ENCODE data around the gene PTGDR2. TPM values are rescaled to one million over a fixed set of nuclear protein-coding genes. Genes with fewer than 3 reads are reported as not detected.

Gene PTGDR2
- polyA plus RNA-seq, 3 donors, result 0.08 to 0.25 (median 0.24) TPM

- no peak for DNase-seq (ENCODE audit: low read depth in 3 of 3, low spot score in 2 of 3)
Measured at GRCh38 chr11:60859616-60860250, 4.0 kb upstream of the PTGDR2 start.

GRCh38 chr11:60858731-60859464 lies 3.1 kb upstream of the PTGDR2 start:
- DNase-seq (ENCODE audit: low read depth in 3 of 3, low spot score in 2 of 3), result no peak

GRCh38 chr11:60858236-60858635 lies 2.5 kb upstream of the PTGDR2 start:
- no peak for DNase-seq (ENCODE audit: low read depth in 3 of 3, low spot score in 2 of 3)

- no peak for DNase-seq (ENCODE audit: low read depth in 3 of 3, low spot score in 2 of 3)
Measured at GRCh38 chr11:60857378-60858232, 1.9 kb upstream of the PTGDR2 start.

GRCh38 chr11:60854847-60855725 lies 664 bp downstream of the PTGDR2 start:
- DNase-seq (ENCODE audit: low read depth in 3 of 3, low spot score in 2 of 3), result no peak

GRCh38 chr11:60854140-60854846 lies 1.5 kb downstream of the PTGDR2 start:
- DNase-seq (ENCODE audit: low read depth in 3 of 3, low spot score in 2 of 3), result no peak

- no peak for DNase-seq (ENCODE audit: low read depth in 3 of 3, low spot score in 2 of 3)
Measured at GRCh38 chr11:60852982-60853950, 2.5 kb downstream of the PTGDR2 start.

- no peak for DNase-seq (ENCODE audit: low read depth in 3 of 3, low spot score in 2 of 3)
Measured at GRCh38 chr11:60852117-60852981, 3.4 kb downstream of the PTGDR2 start.

GRCh38 chr11:60851327-60852104 lies 4.2 kb downstream of the PTGDR2 start:
- DNase-seq (ENCODE audit: low read depth in 3 of 3, low spot score in 2 of 3), result no peak

- no peak for DNase-seq (ENCODE audit: low read depth in 3 of 3, low spot score in 2 of 3)
Measured at GRCh38 chr11:60849641-60850520, 5.9 kb downstream of the PTGDR2 start.

GRCh38 chr11:60848714-60849151 lies 7.0 kb downstream of the PTGDR2 start:
- no peak for DNase-seq (ENCODE audit: low read depth in 3 of 3, low spot score in 2 of 3)

GRCh38 chr11:60847896-60848295 lies 7.9 kb downstream of the PTGDR2 start:
- DNase-seq (ENCODE audit: low read depth in 3 of 3, low spot score in 2 of 3), result no peak

GRCh38 chr11:60847281-60847680 lies 8.5 kb downstream of the PTGDR2 start:
- no peak for DNase-seq (ENCODE audit: low read depth in 3 of 3, low spot score in 2 of 3)

GRCh38 chr11:60845338-60845737 lies 10.4 kb downstream of the PTGDR2 start:
- no peak for DNase-seq (ENCODE audit: low read depth in 3 of 3, low spot score in 2 of 3)

- DNase-seq (ENCODE audit: low read depth in 3 of 3, low spot score in 2 of 3), result no peak
Measured at GRCh38 chr11:60844870-60845221, 10.9 kb downstream of the PTGDR2 start.

Measured in right renal cortex interstitium (tissue), 3 donors.